Mesenchymal stem cell (in vitro differentiated cells and primary cell): ENCODE data around the gene BIK.
A peak's percentile ranks its signal among the peaks of the same experiment; 100 is the strongest.

Experiments used
- DNase-seq: peaks from one replicate; pipeline ENCODE4 v3.0.0-alpha.2; 2013
- H2AFZ ChIP-seq: one replicate; pipeline ENCODE4 v1.6.1; 2013; ENCODE audit warnings: low read depth, mild to moderate bottlenecking, control low read depth, inconsistent platforms, low read length, moderate library complexity
- H2AK5ac ChIP-seq: 2 replicates; pipeline ENCODE4 v1.6.1; 2013; ENCODE audit warnings: low read length, moderate library complexity, mild to moderate bottlenecking, inconsistent platforms; ENCODE audit not compliant: severe bottlenecking
- H2BK120ac ChIP-seq: one replicate; pipeline ENCODE4 v1.6.1; 2013; ENCODE audit warnings: low read depth, mild to moderate bottlenecking, inconsistent platforms, low read length, moderate library complexity
- H2BK12ac ChIP-seq, 2 experiments: one replicate each; pipeline ENCODE4 v1.6.1; 2013; ENCODE audit warnings: inconsistent platforms in 2 of 2, low read length in 2 of 2, mild to moderate bottlenecking in 2 of 2, moderate library complexity in 2 of 2, control low read depth in 1 of 2
- H2BK15ac ChIP-seq: one replicate; pipeline ENCODE4 v1.6.1; 2013; ENCODE audit warnings: mild to moderate bottlenecking, low read depth, inconsistent platforms; ENCODE audit not compliant: poor library complexity, severe bottlenecking
- H2BK5ac ChIP-seq: 2 replicates; pipeline ENCODE4 v1.6.1; 2013; ENCODE audit warnings: low read depth, mild to moderate bottlenecking, low read length, control low read depth, inconsistent platforms; ENCODE audit not compliant: poor library complexity, severe bottlenecking
- H3K14ac ChIP-seq, 2 experiments: one replicate each; pipeline ENCODE4 v1.6.1; 2013; ENCODE audit warnings: inconsistent platforms in 2 of 2, low read length in 2 of 2, control low read depth in 1 of 2, mild to moderate bottlenecking in 1 of 2, moderate library complexity in 1 of 2
- H3K18ac ChIP-seq, 2 experiments: one replicate each; pipeline ENCODE4 v1.6.1; 2013; ENCODE audit warnings: inconsistent platforms in 2 of 2, low read length in 2 of 2, control low read depth in 1 of 2, low read depth in 1 of 2, mild to moderate bottlenecking in 1 of 2
- H3K23ac ChIP-seq, 2 experiments: one replicate each; pipeline ENCODE4 v1.6.1; 2013; ENCODE audit warnings: inconsistent platforms in 2 of 2, low read length in 2 of 2, mild to moderate bottlenecking in 2 of 2, moderate library complexity in 2 of 2, control low read depth in 1 of 2
- H3K27ac ChIP-seq: 2 replicates; pipeline ENCODE4 v1.5.1; 2013; ENCODE audit warnings: mild to moderate bottlenecking, moderate library complexity, low read length, control low read depth, inconsistent platforms; ENCODE audit not compliant: poor library complexity, severe bottlenecking
- H3K27me3 ChIP-seq, 2 experiments: 2 replicates each; pipeline versions ENCODE4 v1.6.1 to v1.7.0; 2013; ENCODE audit warnings: low read length in 2 of 2, mild to moderate bottlenecking in 2 of 2, moderate library complexity in 2 of 2, control low read depth in 1 of 2, inconsistent platforms in 1 of 2; ENCODE audit not compliant: control insufficient read depth in 1 of 2, insufficient read depth in 1 of 2
- H3K36me3 ChIP-seq, 2 experiments: 2 replicates each; pipeline versions ENCODE4 v1.6.1 to v1.7.0; 2013; ENCODE audit warnings: low read length in 2 of 2, control low read depth in 1 of 2, inconsistent platforms in 1 of 2, low read depth in 1 of 2, mild to moderate bottlenecking in 1 of 2; ENCODE audit not compliant: insufficient read depth in 2 of 2, control insufficient read depth in 1 of 2
- H3K4ac ChIP-seq, 2 experiments: one replicate each; pipeline ENCODE4 v1.6.1; 2013; ENCODE audit warnings: inconsistent platforms in 2 of 2, low read length in 2 of 2, mild to moderate bottlenecking in 2 of 2, moderate library complexity in 2 of 2, control low read depth in 1 of 2, low read depth in 1 of 2
- H3K4me1 ChIP-seq: 2 replicates; pipeline ENCODE4 v1.6.1; 2013; ENCODE audit warnings: low read depth, low read length, control low read depth; ENCODE audit not compliant: control insufficient read depth, insufficient read depth
- H3K4me2 ChIP-seq: 2 replicates; pipeline ENCODE4 v1.6.1; 2013; ENCODE audit warnings: low read length, mild to moderate bottlenecking, inconsistent platforms; ENCODE audit not compliant: poor library complexity, severe bottlenecking
- H3K4me3 ChIP-seq, 2 experiments: 2 replicates each; pipeline versions ENCODE4 v1.5.1 to v1.7.0; 2013; ENCODE audit warnings: low read length in 2 of 2, mild to moderate bottlenecking in 2 of 2, control low read depth in 1 of 2, low read depth in 1 of 2; ENCODE audit not compliant: insufficient read depth in 1 of 2
- H3K79me1 ChIP-seq: replicated peaks from 2 replicates; pipeline ENCODE4 v1.6.1; 2013; ENCODE audit warnings: mild to moderate bottlenecking, control low read depth, low read length, inconsistent platforms; ENCODE audit not compliant: poor library complexity, severe bottlenecking
- H3K9ac ChIP-seq: 2 replicates; pipeline ENCODE4 v1.7.0; 2013; ENCODE audit warnings: mild to moderate bottlenecking, low read length, moderate library complexity
- H3K9me3 ChIP-seq: 2 replicates; pipeline ENCODE4 v1.7.0; 2013; ENCODE audit warnings: mild to moderate bottlenecking, low read length; ENCODE audit not compliant: control insufficient read depth
- H4K8ac ChIP-seq: one replicate; pipeline ENCODE4 v1.6.1; 2013; ENCODE audit warnings: inconsistent platforms, mild to moderate bottlenecking, low read length, moderate library complexity
- H4K91ac ChIP-seq: one replicate; pipeline ENCODE4 v1.6.1; 2013; ENCODE audit warnings: mild to moderate bottlenecking, low read length, inconsistent platforms
- WGBS: methylation state at CpG from one replicate; pipeline ENCODE4 v1.1.7; 2013; ENCODE audit warnings: mixed read lengths; 5-methylcytosine and 5-hydroxymethylcytosine counted together

Gene BIK

GRCh38 chr22:43126501-43127165 is 16.1 kb downstream of the BIK start:
- no peak overlapping the region for H3K4ac ChIP-seq
- no peak overlapping the region for H2AFZ ChIP-seq
- H3K27ac ChIP-seq, result peak overlapping the region; percentile 39
- no peak overlapping the region for H3K14ac ChIP-seq
- no peak overlapping the region for H4K8ac ChIP-seq
- H3K4me2 ChIP-seq, result peak overlapping the region; percentile 40
- H3K4me1 ChIP-seq, result peaks cover 37% of the 10 kb centered on the region
- WGBS, result 29% methylated on average over 3 of the region's 5 CpGs
- DNase-seq, result peak; percentile 85
- no peak overlapping the region for H3K23ac ChIP-seq
- peaks cover 5 to 18% of the 10 kb centered on the region in 2 experiments for H3K36me3 ChIP-seq
- H2BK5ac ChIP-seq, result peak overlapping the region; percentile 51
- no peak overlapping the region for H3K4me3 ChIP-seq
- no peak overlapping the region for H4K91ac ChIP-seq
- H2BK12ac ChIP-seq, result no peak overlapping the region
- H3K79me1 ChIP-seq, result peaks cover 3% of the 10 kb centered on the region
- H3K18ac ChIP-seq, result peak overlapping the region in 1 of 2 experiments; percentile 37
- no peaks in the 10 kb centered on the region for H3K9me3 ChIP-seq
- H2BK120ac ChIP-seq, result no peak overlapping the region
- no peak overlapping the region for H3K9ac ChIP-seq
- H3K27me3 ChIP-seq, result peaks cover 0 to 3% of the 10 kb centered on the region in 2 experiments
- peak overlapping the region; percentile 12 for H2BK15ac ChIP-seq
- H2AK5ac ChIP-seq, result peak overlapping the region; percentile 94

DNA sequence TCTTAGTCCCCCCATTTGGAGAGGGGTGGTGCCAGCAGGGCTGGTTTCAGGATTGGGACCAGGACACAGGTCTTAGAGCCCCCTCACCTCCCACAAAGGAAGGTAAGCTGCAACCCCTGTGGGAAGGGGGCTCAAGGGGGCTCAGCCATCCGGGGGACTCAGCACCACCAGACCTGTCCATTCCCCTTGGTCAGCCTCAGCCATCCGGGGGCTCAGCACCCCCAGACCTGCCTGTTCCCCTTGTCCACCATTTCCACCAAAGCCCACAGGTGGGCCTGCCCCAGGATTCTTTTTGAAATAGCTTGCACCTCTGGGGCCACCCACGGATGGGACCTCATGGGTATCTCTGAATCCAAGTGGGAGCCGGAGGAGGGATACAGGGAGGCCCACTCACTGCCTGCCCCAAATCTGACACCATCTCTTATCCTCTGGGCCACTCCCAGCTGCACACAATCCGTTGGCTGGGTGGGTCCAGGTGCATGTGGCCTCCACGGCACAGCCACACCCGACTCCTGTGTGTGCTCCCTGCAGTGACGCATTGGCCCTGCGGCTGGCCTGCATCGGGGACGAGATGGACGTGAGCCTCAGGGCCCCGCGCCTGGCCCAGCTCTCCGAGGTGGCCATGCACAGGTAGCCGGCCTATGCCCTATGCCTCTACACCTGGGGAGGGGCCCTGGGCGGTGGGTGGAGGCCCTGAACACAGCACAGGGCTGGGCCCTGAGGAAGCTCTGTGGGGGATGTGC is 16.8 kb downstream of the BIK start:
- Histone ChIP-seq H3K4me1 (peaks cover 37% of the 10 kb centered on the region), H2BK120ac (no peak overlapping the region), H3K23ac (no peak overlapping the region), H4K91ac (peak overlapping the region; percentile 70), H3K36me3 (peaks cover 12 to 24% of the 10 kb centered on the region in 2 experiments), H3K9me3 (no peaks in the 10 kb centered on the region), H2AFZ (no peak overlapping the region), H3K9ac (no peak overlapping the region), H2BK5ac (peak overlapping the region; percentile 51), H3K27me3 (peaks cover 0 to 3% of the 10 kb centered on the region in 2 experiments), H3K4me2 (peak overlapping the region; percentile 40), H2AK5ac (peak overlapping the region; percentile 94), H3K18ac (peak overlapping the region in 1 of 2 experiments; percentile 37), H2BK15ac (peak overlapping the region; percentile 12), H3K4me3 (no peak overlapping the region), H3K27ac (peak overlapping the region; percentile 39), H4K8ac (peak overlapping the region; percentile 45), H3K79me1 (peaks cover 3% of the 10 kb centered on the region), H3K14ac (no peak overlapping the region), H2BK12ac (peak overlapping the region in 1 of 2 experiments; percentile 21), H3K4ac (peak overlapping the region; percentile 37 to 47)
- no peak for DNase-seq
- 95% methylated on average over 17 of the region's 17 CpGs for WGBS

- no peak overlapping the region for H4K8ac ChIP-seq
- no peak overlapping the region for H3K27ac ChIP-seq
- H2AFZ ChIP-seq, result no peak overlapping the region
- no peak overlapping the region for H3K18ac ChIP-seq
- H3K14ac ChIP-seq, result no peak overlapping the region
- peaks cover 37% of the 10 kb centered on the region for H3K4me1 ChIP-seq
- H2BK120ac ChIP-seq, result no peak overlapping the region
- H3K4me3 ChIP-seq, result no peak overlapping the region
- no peak overlapping the region for H2BK12ac ChIP-seq
- H2BK15ac ChIP-seq, result no peak overlapping the region
- 95% methylated on average over 13 of the region's 13 CpGs for WGBS
- H2BK5ac ChIP-seq, result no peak overlapping the region
- H3K9me3 ChIP-seq, result no peaks in the 10 kb centered on the region
- peaks cover 8% of the 10 kb centered on the region for H3K79me1 ChIP-seq
- H4K91ac ChIP-seq, result no peak overlapping the region
- no peak for DNase-seq
- H3K4me2 ChIP-seq, result no peak overlapping the region
- no peak overlapping the region for H3K23ac ChIP-seq
- H3K9ac ChIP-seq, result no peak overlapping the region
- peaks cover 0 to 3% of the 10 kb centered on the region in 2 experiments for H3K27me3 ChIP-seq
- peak overlapping the region; percentile 57 for H2AK5ac ChIP-seq
- no peak overlapping the region for H3K4ac ChIP-seq
- peaks cover 19 to 32% of the 10 kb centered on the region in 2 experiments for H3K36me3 ChIP-seq
These were observed 17.6 kb downstream of the BIK start for GRCh38 chr22:43128116-43128515.

DNA sequence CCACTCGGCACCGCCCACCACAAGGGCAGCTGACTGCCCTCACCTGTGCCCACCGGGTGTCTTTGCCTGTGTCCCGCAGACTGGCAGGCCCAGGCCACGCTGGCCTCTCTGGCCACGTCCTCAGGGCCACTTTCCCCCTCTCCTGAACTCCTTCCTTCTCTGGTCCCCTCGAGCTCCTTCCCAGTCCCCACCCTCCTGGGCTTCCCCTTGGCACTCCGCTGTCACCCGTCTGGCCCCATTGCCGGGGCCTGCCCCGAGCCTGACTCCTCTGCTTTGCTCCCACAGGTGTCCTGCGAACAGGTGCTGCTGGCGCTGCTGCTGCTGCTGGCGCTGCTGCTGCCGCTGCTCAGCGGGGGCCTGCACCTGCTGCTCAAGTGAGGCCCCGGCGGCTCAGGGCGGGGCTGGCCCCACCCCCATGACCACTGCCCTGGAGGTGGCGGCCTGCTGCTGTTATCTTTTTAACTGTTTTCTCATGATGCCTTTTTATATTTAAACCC is 18.4 kb downstream of the BIK start:
- Histone ChIP-seq H2AFZ (no peak overlapping the region), H4K8ac (peak overlapping the region; percentile 24), H3K79me1 (peaks cover 8% of the 10 kb centered on the region), H4K91ac (peak overlapping the region; percentile 54), H3K23ac (no peak overlapping the region), H3K9me3 (no peaks in the 10 kb centered on the region), H3K27me3 (peaks cover 0 to 3% of the 10 kb centered on the region in 2 experiments), H2BK12ac (no peak overlapping the region), H3K4me1 (peaks cover 37% of the 10 kb centered on the region), H3K4ac (no peak overlapping the region), H2AK5ac (peak overlapping the region; percentile 44), H2BK120ac (no peak overlapping the region), H3K18ac (no peak overlapping the region), H2BK5ac (no peak overlapping the region), H3K4me2 (no peak overlapping the region), H3K14ac (no peak overlapping the region), H3K4me3 (no peak overlapping the region), H3K9ac (no peak overlapping the region), H3K36me3 (peaks cover 24 to 37% of the 10 kb centered on the region in 2 experiments), H2BK15ac (no peak overlapping the region), H3K27ac (no peak overlapping the region)
- WGBS, result 78% methylated on average over 19 of the region's 20 CpGs
- DNase-seq, result no peak
